Subcutaneous adipose tissue (tissue), 4 donors: Measurements from ENCODE around the gene EDDM3A. TPM values are rescaled to one million over a fixed set of nuclear protein-coding genes. Genes with fewer than 3 reads are reported as not detected.

Experiments used
- total RNA-seq, 4 donors: library from RNA; depleted of rRNA; stranded (reverse); fragments of >200 nt; gene quantifications; one replicate each; pipeline ENCODE4 v1.1.0, GENCODE V29; 2016
- TF ChIP-seq, protein P1 (sequence below): fragments of 450-650 bp; IDR thresholded peaks from one replicate; pipeline ENCODE4 v1.5.1; 2016; ENCODE audit warnings: low read depth, mild to moderate bottlenecking, control low read depth, antibody characterized with exemption, moderate library complexity

The EDDM3A gene
- total RNA-seq, 4 donors from 2014 or later, result not detected

DNA sequence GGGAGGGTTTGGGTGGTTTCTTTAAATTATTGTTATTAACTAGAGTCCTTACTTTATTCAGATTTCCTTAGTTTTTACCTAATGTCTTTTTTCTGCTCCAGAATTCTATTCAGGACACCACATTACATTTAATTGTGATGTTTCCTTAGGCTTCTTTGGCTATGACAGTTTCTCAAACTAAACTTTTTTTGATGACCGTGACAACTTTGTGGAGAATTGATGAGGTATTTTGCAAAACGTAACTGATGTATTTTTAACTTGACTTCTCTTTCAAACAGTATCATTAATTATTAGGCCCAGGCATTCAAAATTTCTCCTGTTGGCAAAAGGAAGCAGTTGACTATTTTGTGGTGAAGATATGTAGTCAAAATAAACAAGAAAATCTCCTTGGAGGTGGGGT is 45.9 kb downstream of the EDDM3A start:
- TF ChIP-seq, protein P1, sequence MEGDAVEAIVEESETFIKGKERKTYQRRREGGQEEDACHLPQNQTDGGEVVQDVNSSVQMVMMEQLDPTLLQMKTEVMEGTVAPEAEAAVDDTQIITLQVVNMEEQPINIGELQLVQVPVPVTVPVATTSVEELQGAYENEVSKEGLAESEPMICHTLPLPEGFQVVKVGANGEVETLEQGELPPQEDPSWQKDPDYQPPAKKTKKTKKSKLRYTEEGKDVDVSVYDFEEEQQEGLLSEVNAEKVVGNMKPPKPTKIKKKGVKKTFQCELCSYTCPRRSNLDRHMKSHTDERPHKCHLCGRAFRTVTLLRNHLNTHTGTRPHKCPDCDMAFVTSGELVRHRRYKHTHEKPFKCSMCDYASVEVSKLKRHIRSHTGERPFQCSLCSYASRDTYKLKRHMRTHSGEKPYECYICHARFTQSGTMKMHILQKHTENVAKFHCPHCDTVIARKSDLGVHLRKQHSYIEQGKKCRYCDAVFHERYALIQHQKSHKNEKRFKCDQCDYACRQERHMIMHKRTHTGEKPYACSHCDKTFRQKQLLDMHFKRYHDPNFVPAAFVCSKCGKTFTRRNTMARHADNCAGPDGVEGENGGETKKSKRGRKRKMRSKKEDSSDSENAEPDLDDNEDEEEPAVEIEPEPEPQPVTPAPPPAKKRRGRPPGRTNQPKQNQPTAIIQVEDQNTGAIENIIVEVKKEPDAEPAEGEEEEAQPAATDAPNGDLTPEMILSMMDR, result no peak

DNA sequence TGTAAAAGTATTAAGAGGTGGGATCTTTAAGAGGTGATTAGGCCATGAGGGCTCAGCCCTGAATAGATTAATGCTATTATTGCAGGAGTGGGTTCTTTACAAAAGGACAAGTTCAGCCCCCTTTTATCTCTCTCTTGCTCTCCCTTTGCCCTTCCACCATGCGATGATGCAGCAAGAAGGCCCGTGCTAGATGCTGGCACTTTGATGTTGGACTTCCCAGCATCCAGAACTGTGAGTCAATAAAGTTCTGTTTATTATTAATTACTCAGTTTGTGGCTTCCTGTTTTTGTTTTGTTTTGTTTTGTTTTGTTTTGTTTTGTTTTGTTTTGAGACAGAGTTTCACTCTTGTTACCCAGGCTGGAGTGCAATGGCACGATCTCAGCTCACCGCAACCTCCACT is 46.9 kb downstream of the EDDM3A start:
- TF ChIP-seq, protein P1, result no peak

- TF ChIP-seq, protein P1, result no peak
Observed at GRCh38 chr14:20794644-20795369, 49.1 kb downstream of the EDDM3A start.

GRCh38 chr14:20797164-20797563 is 51.5 kb downstream of the EDDM3A start:
- TF ChIP-seq, protein P1, result no peak

Other genes with a start within 250 kb of the EDDM3A start
- gene RNASE10, start 240.3 kb upstream of the EDDM3A start, total RNA-seq, result not detected
- not detected for gene RNASE9, start 184.8 kb upstream of the EDDM3A start, total RNA-seq
- gene RNASE11, start 157.9 kb upstream of the EDDM3A start, total RNA-seq, result not detected
- gene RNASE12, start 154.5 kb upstream of the EDDM3A start, total RNA-seq, result not detected
- not detected for gene OR6S1, start 104.2 kb upstream of the EDDM3A start, total RNA-seq
- gene RNASE4, start 61.3 kb upstream of the EDDM3A start, total RNA-seq, result 100 to 1,000 TPM; 171 to 355 (median 289) TPM
- 10 to 100 TPM; 34.7 to 75.0 (median 55.2) TPM for gene ANG, start 57.1 kb upstream of the EDDM3A start, total RNA-seq
- gene EDDM3B, start 22.5 kb downstream of the EDDM3A start, total RNA-seq, result not detected
- 100 to 1,000 TPM in 1 of 4 donors, 10 to 100 TPM in 3; 12.2 to 120 (median 66.5) TPM for gene RNASE6, start 35.4 kb downstream of the EDDM3A start, total RNA-seq
- 1,000 to 10,000 TPM in 2 of 4 donors, 100 to 1,000 TPM in 2; 568 to 1,425 (median 983) TPM for gene RNASE1, start 57.0 kb downstream of the EDDM3A start, total RNA-seq
- gene RNASE3, start 145.5 kb downstream of the EDDM3A start, total RNA-seq, result not detected
- gene RNASE2, start 209.6 kb downstream of the EDDM3A start, total RNA-seq, result 1 to 10 TPM; 1.1 to 9.0 (median 6.2) TPM
- gene METTL17, start 244.1 kb downstream of the EDDM3A start, total RNA-seq, result 10 to 100 TPM; 66.9 to 85.8 (median 71.2) TPM